DOHH2 (cell line): ENCODE data around the gene SMYD1.

ENCODE experiments used
- H3F3A ChIP-seq: fragments of 200-600 bp; sonication (generic), shearing (Covaris generic); 2 replicates; pipeline ENCODE4 v1.6.0; 2016; ENCODE audit warnings: antibody characterized with exemption, mild to moderate bottlenecking; ENCODE audit not compliant: control insufficient read depth, insufficient read depth
- H3K27ac ChIP-seq: fragments of 200-600 bp; sonication (generic); 2 replicates; pipeline ENCODE4 v1.5.1; 2014; ENCODE audit warnings: low read depth, mild to moderate bottlenecking, low read length, moderate library complexity
- H3K27me3 ChIP-seq: fragments of 200-600 bp; sonication (generic); 2 replicates; pipeline ENCODE4 v1.6.1; 2014; ENCODE audit warnings: mild to moderate bottlenecking, low read length, mixed read lengths; ENCODE audit not compliant: control insufficient read depth
- H3K36me3 ChIP-seq: fragments of 200-600 bp; sonication (generic); 2 replicates; pipeline ENCODE4 v1.6.1; 2014; ENCODE audit warnings: mild to moderate bottlenecking, low read length, moderate library complexity, mixed read lengths; ENCODE audit not compliant: control insufficient read depth
- H3K4me1 ChIP-seq: fragments of 200-600 bp; sonication (generic); 2 replicates; pipeline ENCODE4 v1.6.1; 2014; ENCODE audit warnings: mild to moderate bottlenecking, low read length, mixed read lengths; ENCODE audit not compliant: control insufficient read depth
- H3K4me2 ChIP-seq: fragments of 200-600 bp; sonication (generic); 2 replicates; pipeline ENCODE4 v1.6.0; 2014; ENCODE audit warnings: mild to moderate bottlenecking, low read length, moderate library complexity
- H3K4me3 ChIP-seq: fragments of 200-600 bp; sonication (generic); 2 replicates; pipeline ENCODE4 v1.5.1; 2014; ENCODE audit warnings: mild to moderate bottlenecking, low read length, mixed read lengths
- H3K79me2 ChIP-seq: fragments of 200-600 bp; sonication (generic); 2 replicates; pipeline ENCODE4 v1.6.1; 2014; ENCODE audit warnings: mild to moderate bottlenecking, low read length, mixed read lengths; ENCODE audit not compliant: control insufficient read depth
- H3K9me2 ChIP-seq: fragments of 200-600 bp; sonication (generic); replicated peaks from 2 replicates; pipeline ENCODE4 v1.6.1; 2014; ENCODE audit warnings: mild to moderate bottlenecking, low read length, mixed read lengths; ENCODE audit not compliant: control insufficient read depth
- H3K9me3 ChIP-seq: fragments of 200-600 bp; sonication (generic); 2 replicates; pipeline ENCODE4 v1.6.1; 2014; ENCODE audit warnings: antibody characterized with exemption, low read length, mixed read lengths; ENCODE audit not compliant: control insufficient read depth, insufficient read depth
- H4K20me1 ChIP-seq: fragments of 200-600 bp; sonication (generic); 2 replicates; pipeline ENCODE4 v1.6.0; 2014; ENCODE audit warnings: low read depth, mild to moderate bottlenecking, antibody characterized with exemption, low read length, moderate library complexity; ENCODE audit not compliant: control insufficient read depth, insufficient read depth
- CTCF ChIP-seq: fragments of 200-600 bp; sonication (generic); IDR thresholded peaks from one replicate; pipeline ENCODE4 v1.5.1; 2014; ENCODE audit warnings: antibody characterized with exemption, mild to moderate bottlenecking, low read depth, low read length; ENCODE audit not compliant: poor library complexity, severe bottlenecking
- EZH2phosphoT487 ChIP-seq: fragments of 200-600 bp; sonication (generic); IDR thresholded peaks from 2 replicates; pipeline ENCODE4 v1.6.1; 2017; ENCODE audit warnings: borderline replicate concordance, mild to moderate bottlenecking, antibody characterized with exemption, low read length, moderate library complexity, mixed read lengths

Gene SMYD1

DNA sequence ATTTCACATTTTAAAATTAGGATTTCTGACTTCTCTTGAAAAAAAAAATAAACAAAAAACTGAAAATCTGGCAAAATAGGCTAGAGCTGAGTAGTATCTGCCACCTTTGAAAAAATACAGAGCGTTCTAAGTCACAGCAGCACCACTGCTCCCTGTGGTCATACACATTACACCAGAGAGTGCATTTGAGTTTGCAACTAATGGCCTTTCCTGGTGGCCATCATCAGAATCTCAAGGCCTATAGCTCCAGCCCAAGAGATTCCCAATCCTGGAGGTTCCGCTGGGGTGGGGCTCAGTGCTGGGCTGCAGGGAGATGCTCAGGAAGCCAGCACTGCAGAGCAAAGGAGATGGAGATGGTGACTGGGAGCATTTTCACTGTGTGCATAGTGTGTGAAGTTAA lies 17.5 kb downstream of the SMYD1 start:
- H3K27me3 ChIP-seq = 0 out of 2 replicates have a peak, but pooled peaks cover 3% of the 10 kb centered on the region
- TF ChIP-seq EZH2phosphoT487 = no peak
- TF ChIP-seq CTCF = no peak
- no peaks in the 10 kb centered on the region for H3K4me1 ChIP-seq
- no peaks in the 10 kb centered on the region for H3K79me2 ChIP-seq
- H4K20me1 ChIP-seq = no peaks in the 10 kb centered on the region
- H3K27ac ChIP-seq = no peak overlapping the region
- no peaks in the 10 kb centered on the region for H3K9me3 ChIP-seq
- H3F3A ChIP-seq = no peaks in the 10 kb centered on the region
- H3K9me2 ChIP-seq = no peaks in the 10 kb centered on the region
- H3K4me3 ChIP-seq = no peak overlapping the region
- H3K36me3 ChIP-seq = no peaks in the 10 kb centered on the region
- H3K4me2 ChIP-seq = no peak overlapping the region

GRCh38 chr2:88085602-88086001 lies 18.0 kb downstream of the SMYD1 start:
- H3F3A ChIP-seq = no peaks in the 10 kb centered on the region
- H4K20me1 ChIP-seq = no peaks in the 10 kb centered on the region
- no peaks in the 10 kb centered on the region for H3K4me1 ChIP-seq
- no peaks in the 10 kb centered on the region for H3K9me2 ChIP-seq
- no peak overlapping the region for H3K4me3 ChIP-seq
- no peaks in the 10 kb centered on the region for H3K79me2 ChIP-seq
- H3K27me3 ChIP-seq = no peaks in the 10 kb centered on the region
- no peaks in the 10 kb centered on the region for H3K36me3 ChIP-seq
- no peak overlapping the region for H3K27ac ChIP-seq
- no peak overlapping the region for H3K4me2 ChIP-seq
- no peak for TF ChIP-seq EZH2phosphoT487
- TF ChIP-seq CTCF = no peak
- H3K9me3 ChIP-seq = no peaks in the 10 kb centered on the region

- H3K36me3 ChIP-seq = no peaks in the 10 kb centered on the region
- H3K27ac ChIP-seq = no peak overlapping the region
- no peak overlapping the region for H3K4me2 ChIP-seq
- H3K4me3 ChIP-seq = no peak overlapping the region
- H3K27me3 ChIP-seq = no peaks in the 10 kb centered on the region
- H3K9me3 ChIP-seq = no peaks in the 10 kb centered on the region
- H3K9me2 ChIP-seq = no peaks in the 10 kb centered on the region
- H3K79me2 ChIP-seq = no peaks in the 10 kb centered on the region
- no peak for TF ChIP-seq EZH2phosphoT487
- no peaks in the 10 kb centered on the region for H3K4me1 ChIP-seq
- H4K20me1 ChIP-seq = no peaks in the 10 kb centered on the region
- no peaks in the 10 kb centered on the region for H3F3A ChIP-seq
These were observed 18.8 kb downstream of the SMYD1 start for GRCh38 chr2:88086401-88086800.

GRCh38 chr2:88087073-88087472 lies 19.4 kb downstream of the SMYD1 start:
- Histone ChIP-seq H3K9me3 (no peaks in the 10 kb centered on the region), H3K27me3 (no peaks in the 10 kb centered on the region), H3K79me2 (no peaks in the 10 kb centered on the region), H3K4me2 (no peak overlapping the region), H3K36me3 (no peaks in the 10 kb centered on the region), H3F3A (no peaks in the 10 kb centered on the region), H3K9me2 (no peaks in the 10 kb centered on the region), H3K27ac (no peak overlapping the region), H3K4me1 (no peaks in the 10 kb centered on the region), H4K20me1 (no peaks in the 10 kb centered on the region), H3K4me3 (no peak overlapping the region)
- TF ChIP-seq EZH2phosphoT487 (no peak), CTCF (no peak)
